Nephron progenitor cell (in vitro differentiated cells): ENCODE measurements around the gene DLG5.

Experiments
- DNase-seq: peaks from one replicate; pipeline ENCODE4 v3.0.0; 2021
- H3K27ac Mint-ChIP-seq: 2 replicates; pipeline ENCODE4 v1.8.0; 2021; ENCODE audit warnings: mild to moderate bottlenecking, moderate library complexity, mixed read lengths
- H3K27me3 Mint-ChIP-seq: 2 replicates; pipeline ENCODE4 v1.8.0; 2021; ENCODE audit warnings: mild to moderate bottlenecking, low read depth, mixed read lengths; ENCODE audit not compliant: poor library complexity
- H3K36me3 Mint-ChIP-seq: 2 replicates; pipeline ENCODE4 v1.8.0; 2021; ENCODE audit warnings: low read depth, mixed read lengths
- H3K4me1 Mint-ChIP-seq: 2 replicates; pipeline ENCODE4 v1.8.0; 2021; ENCODE audit warnings: mixed read lengths
- H3K4me3 Mint-ChIP-seq: 2 replicates; pipeline ENCODE4 v1.8.0; 2021; ENCODE audit warnings: mild to moderate bottlenecking, moderate library complexity, mixed read lengths
- H3K9me3 Mint-ChIP-seq: 2 replicates; pipeline ENCODE4 v1.8.0; 2021; ENCODE audit warnings: mild to moderate bottlenecking, moderate library complexity, mixed read lengths
- CTCF ChIP-seq: fragments of 200-600 bp; sonication (generic); IDR thresholded peaks from 2 replicates; pipeline ENCODE4 v1.5.0; 2021; ENCODE audit warnings: antibody characterized with exemption

DLG5 gene

GRCh38 chr10:77782328-77783061 lies 144.1 kb downstream of the DLG5 start:
- TF ChIP-seq CTCF = no peak
- Mint-ChIP-seq H3K9me3 (peaks cover 10% of the 10 kb centered on the region), H3K27me3 (peaks cover 3% of the 10 kb centered on the region), H3K36me3 (peaks cover 69% of the 10 kb centered on the region), H3K4me3 (no peak overlapping the region), H3K27ac (no peak overlapping the region), H3K4me1 (no peaks in the 10 kb centered on the region)
- DNase-seq = no peak

DNA sequence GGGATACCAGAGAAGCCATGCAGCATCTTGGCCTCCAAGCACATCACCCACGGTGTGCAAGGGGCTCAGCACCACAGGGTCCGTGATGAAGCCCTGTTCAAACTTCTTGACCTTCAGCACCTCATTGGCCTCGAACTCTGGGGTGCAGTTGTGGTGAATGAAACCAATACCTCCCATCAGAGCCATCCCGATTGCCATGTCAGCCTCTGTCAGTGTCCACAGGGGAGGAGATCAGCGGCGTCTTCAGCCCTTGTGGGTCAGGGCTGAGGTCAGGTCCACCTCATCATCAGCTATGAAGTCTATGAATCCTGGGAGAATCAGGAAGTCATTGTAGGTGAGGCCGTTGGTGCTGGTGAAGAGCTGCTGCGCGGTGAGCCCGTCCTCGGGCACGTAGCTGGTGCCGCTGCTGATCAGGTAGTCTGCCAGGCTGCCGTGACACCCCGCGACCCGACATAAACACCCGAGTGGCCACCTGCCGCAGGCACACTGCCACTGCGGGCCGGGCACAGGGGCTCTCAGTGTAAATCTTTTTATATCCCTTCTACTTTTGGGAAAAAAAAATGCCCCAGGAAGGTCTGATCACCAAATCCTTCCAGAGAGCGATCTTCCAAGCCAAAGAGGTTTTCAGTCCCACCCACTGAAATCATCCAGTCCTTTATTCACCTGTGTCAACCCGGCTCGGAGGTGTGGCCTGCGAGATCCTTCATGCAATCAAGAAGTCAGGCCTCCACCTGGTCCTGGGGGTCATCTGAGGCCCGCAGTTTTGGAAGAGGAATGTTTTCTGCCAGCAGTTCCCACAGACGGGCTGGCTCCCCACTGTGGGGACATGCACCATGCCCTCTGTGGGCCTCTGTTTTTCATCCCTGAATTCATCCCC lies 144.9 kb downstream of the DLG5 start:
- peaks cover 18% of the 10 kb centered on the region for H3K9me3 Mint-ChIP-seq
- no peak for TF ChIP-seq CTCF
- H3K4me3 Mint-ChIP-seq = no peak overlapping the region
- peaks cover 3% of the 10 kb centered on the region for H3K27me3 Mint-ChIP-seq
- no peaks in the 10 kb centered on the region for H3K4me1 Mint-ChIP-seq
- no peak for DNase-seq
- no peak overlapping the region for H3K27ac Mint-ChIP-seq
- H3K36me3 Mint-ChIP-seq = peaks cover 69% of the 10 kb centered on the region

GRCh38 chr10:77780180-77780579 lies 146.4 kb downstream of the DLG5 start:
- peaks cover 5% of the 10 kb centered on the region for H3K4me1 Mint-ChIP-seq
- H3K27ac Mint-ChIP-seq = no peak overlapping the region
- no peak for TF ChIP-seq CTCF
- H3K9me3 Mint-ChIP-seq = peaks cover 32% of the 10 kb centered on the region
- peaks cover 65% of the 10 kb centered on the region for H3K36me3 Mint-ChIP-seq
- DNase-seq = no peak
- H3K4me3 Mint-ChIP-seq = no peak overlapping the region
- H3K27me3 Mint-ChIP-seq = peaks cover 5% of the 10 kb centered on the region

GRCh38 chr10:77776487-77776886 lies 150.1 kb downstream of the DLG5 start:
- Mint-ChIP-seq H3K36me3 (peaks cover 52% of the 10 kb centered on the region), H3K27me3 (peaks cover 2% of the 10 kb centered on the region), H3K27ac (no peak overlapping the region), H3K4me1 (peaks cover 33% of the 10 kb centered on the region), H3K9me3 (peaks cover 32% of the 10 kb centered on the region), H3K4me3 (no peak overlapping the region)
- TF ChIP-seq CTCF = no peak
- DNase-seq = no peak

GRCh38 chr10:77774940-77775391 lies 151.6 kb downstream of the DLG5 start:
- Mint-ChIP-seq H3K27me3 (peaks cover 5% of the 10 kb centered on the region), H3K4me1 (peaks cover 43% of the 10 kb centered on the region), H3K27ac (no peak overlapping the region), H3K36me3 (peaks cover 38% of the 10 kb centered on the region), H3K4me3 (no peak overlapping the region), H3K9me3 (peaks cover 32% of the 10 kb centered on the region)
- TF ChIP-seq CTCF = no peak
- no peak for DNase-seq
